H54 (cell line): ENCODE results near the gene FER1L5.

Source experiments
- DNase-seq: peaks from one replicate; pipeline ENCODE4 v3.0.0; 2011; ENCODE audit warnings: low spot score, mixed read lengths; ENCODE audit not compliant: insufficient read length
- FAIRE-seq: peaks from 3 replicates; lab custom pipeline; 2011; peaks lifted over from hg19 to GRCh38; lab: Jason Lieb, UNC
- POLR2A ChIP-seq: IDR thresholded peaks from 2 replicates; pipeline ENCODE4 v1.6.1; 2011; ENCODE audit warnings: low read depth, mild to moderate bottlenecking, low read length

Gene FER1L5

GRCh38 chr2:96737831-96738230 is 95.3 kb downstream of the FER1L5 start:
- FAIRE-seq (no peak), DNase-seq (no peak)
- TF ChIP-seq POLR2A = no peak

- no peak for FAIRE-seq
- DNase-seq = no peak
- no peak for TF ChIP-seq POLR2A
Observed at GRCh38 chr2:96739076-96739632, 96.6 kb downstream of the FER1L5 start.

- FAIRE-seq (peak; percentile 61), DNase-seq (peak; percentile 92)
- peak; percentile 66 for TF ChIP-seq POLR2A
Observed at GRCh38 chr2:96739633-96740428, 97.3 kb downstream of the FER1L5 start, which contains the start of gene LMAN2L. Gene LMAN2L, minus strand, starts transcription at chr2:96740064. Its CDS starts 24 bp downstream, at chr2:96740040.

GRCh38 chr2:96747061-96747617 is 104.6 kb downstream of the FER1L5 start:
- DNase-seq (no peak), FAIRE-seq (no peak)
- no peak for TF ChIP-seq POLR2A

GRCh38 chr2:96751800-96752199 is 109.2 kb downstream of the FER1L5 start:
- DNase-seq (no peak), FAIRE-seq (no peak)
- TF ChIP-seq POLR2A = no peak

GRCh38 chr2:96753661-96754282 is 111.2 kb downstream of the FER1L5 start:
- TF ChIP-seq POLR2A = no peak
- no peak for DNase-seq
- FAIRE-seq = no peak

GRCh38 chr2:96754317-96754716 is 111.8 kb downstream of the FER1L5 start:
- FAIRE-seq (no peak), DNase-seq (no peak)
- TF ChIP-seq POLR2A = no peak
